HG02885 (cell line): ENCODE results near the gene IGF2BP3.
A peak's percentile ranks its signal among the peaks of the same experiment; 100 is the strongest.
"Not testable (repeated sequence)": the region's sequence is repeated elsewhere in the genome, so short reads cannot be mapped to it uniquely, and the experiment has no call there.

ENCODE experiments used
- ATAC-seq: cut with Tn5 transposase; IDR thresholded peaks from one replicate; pipeline ENCODE4 v1.9.1; 2021; ENCODE audit warnings: mild to moderate bottlenecking; ENCODE audit not compliant: unreplicated experiment, poor library complexity

Gene IGF2BP3

DNA sequence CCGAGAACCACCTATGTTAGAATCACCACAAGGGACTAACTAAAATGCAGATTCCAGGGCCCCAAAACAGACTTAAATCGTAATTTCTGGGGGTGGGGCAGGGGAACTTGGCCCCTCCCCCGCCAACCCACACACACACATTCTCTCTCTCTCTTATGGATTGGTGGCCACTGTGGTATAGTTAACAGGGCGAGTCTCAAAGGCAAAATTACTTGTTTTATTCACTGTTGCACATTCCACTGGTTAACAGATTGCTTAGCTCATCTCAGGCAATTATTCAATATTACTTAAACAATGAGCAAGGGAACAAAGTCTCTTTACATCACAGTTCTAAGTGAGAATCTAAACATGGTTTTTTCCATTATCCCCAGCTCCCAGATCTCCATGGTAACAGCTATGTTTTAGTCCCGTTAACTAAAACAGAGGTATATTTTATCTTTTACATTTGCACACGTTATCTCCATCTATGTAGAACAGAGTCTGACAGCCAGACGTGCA is 38.5 kb downstream of the IGF2BP3 start:
- ATAC-seq = no peak

DNA sequence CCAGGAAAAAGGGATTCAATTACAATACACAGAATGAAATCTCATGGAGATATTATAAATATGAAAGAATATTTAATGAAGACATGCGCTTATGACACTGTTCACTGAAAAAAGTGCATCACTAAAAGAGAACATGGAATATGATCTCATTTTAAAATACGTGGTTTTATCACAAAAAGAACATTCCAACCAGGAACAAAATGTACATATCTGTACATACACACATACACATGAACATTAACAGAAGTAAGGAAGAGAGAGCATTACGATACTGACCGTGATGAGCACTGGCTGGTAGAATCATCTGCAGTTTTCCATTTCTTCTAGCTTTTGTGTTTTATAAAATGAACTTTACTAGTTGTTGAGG is 39.4 kb downstream of the IGF2BP3 start:
- no peak for ATAC-seq

DNA sequence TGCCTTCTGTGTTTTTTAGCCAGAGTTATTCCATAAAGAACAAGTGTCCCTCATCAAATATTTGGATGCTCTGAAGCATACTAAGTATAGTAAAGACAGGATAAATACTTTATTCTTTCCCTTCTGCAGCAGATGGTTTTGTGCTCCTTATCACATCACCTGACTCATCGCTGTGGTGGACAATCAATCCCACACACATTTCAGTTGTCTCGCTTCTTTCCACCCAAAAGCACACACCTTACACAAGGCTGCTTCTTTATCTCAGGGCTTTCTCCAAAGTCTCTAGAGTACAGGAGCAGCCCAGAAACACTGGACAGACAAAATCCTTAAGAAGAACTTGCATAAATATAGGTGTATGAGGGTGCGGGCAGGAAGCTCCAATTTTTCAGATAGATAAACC is 43.4 kb downstream of the IGF2BP3 start:
- ATAC-seq = no peak

DNA sequence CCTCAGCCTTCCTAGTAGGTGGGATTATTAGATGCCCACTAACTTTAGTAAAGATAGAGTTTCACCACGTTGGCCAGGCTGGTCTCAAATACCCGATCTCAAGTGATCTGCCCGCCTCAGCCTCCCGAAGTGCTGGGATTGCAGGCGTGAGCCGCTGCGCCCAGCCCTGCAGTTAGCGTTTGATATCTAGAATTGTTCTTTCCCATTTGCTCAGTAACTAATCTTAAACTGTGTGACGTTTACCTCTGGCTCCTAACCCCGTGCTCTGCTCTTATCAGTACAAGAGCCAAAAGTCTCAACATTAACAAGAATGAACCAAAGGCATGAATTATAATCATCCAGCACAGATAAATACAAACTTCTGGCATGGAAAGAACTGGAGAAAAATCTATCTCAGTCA is 47.4 kb downstream of the IGF2BP3 start:
- ATAC-seq = no peak

DNA sequence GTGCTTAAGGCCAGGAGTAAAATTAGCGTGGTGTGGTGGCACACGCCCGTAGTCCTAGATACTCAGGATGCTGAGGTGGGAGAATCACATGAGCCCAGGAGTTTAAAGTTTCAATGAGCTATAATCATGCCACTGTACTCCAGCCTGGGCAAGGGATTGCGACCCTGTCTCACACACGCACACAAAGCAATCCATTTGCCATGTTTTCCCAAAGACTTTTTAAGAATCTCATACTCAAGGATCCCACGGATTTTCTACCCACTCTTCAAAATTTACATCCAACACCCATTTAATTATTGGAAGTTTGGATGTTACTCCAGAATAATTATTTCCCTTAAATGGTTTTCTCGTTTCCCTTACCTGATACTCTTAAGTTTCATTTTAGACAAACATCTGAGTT is 47.9 kb downstream of the IGF2BP3 start:
- no peak for ATAC-seq

DNA sequence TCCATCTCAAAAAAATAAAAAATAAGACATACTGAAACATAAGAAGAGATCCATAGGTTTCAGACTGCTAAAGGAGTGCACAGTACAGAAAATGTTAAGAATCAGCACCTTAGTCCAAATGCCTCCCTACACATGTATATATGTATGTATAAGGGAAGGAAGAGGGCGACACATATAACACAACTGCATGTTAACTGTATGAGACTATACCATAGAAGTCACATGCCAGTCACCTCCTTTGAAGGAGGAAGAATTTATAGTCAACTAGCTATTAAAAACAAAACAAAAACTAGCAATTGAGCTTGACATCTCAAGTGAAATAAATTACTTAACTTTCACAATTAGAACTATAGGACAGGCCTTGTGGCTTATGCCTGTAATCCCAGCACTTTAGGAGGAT is 50.4 kb downstream of the IGF2BP3 start:
- ATAC-seq = no peak

DNA sequence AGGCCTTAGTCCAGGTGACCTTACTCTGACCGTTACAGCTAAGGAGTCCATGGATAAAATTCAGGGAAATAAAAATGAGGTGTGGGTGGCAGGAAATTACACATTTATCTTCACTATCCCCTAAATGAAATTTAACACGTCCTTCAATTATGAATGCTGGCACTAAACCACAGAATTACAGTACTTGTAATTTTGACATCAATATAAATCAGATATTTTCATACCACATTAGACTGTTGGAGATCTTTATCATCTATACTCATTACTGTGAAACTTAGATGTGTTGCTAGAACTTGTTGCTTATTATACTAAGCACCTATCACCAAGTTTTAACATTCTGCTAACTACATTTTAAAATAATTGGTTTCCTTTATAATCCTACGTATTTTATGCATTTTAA is 51.1 kb downstream of the IGF2BP3 start:
- no peak for ATAC-seq

DNA sequence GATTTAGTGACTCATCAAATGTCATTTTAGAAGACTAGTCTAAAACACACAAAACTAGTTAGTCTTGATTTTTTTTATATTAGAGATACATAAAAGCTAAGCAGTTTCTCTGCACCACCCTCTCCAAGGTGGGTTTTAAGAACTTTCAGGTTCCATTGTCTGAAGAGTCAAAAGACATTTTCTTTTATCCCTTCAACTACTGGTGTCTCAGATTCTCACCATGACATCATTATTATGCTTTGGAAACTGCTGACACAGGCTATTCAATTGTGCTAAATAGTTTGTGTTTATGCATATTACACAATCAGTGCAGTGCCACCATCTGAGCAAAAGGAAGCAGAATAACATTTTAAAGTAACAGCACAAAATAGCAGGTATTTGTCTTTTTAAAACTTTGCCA is 52.2 kb downstream of the IGF2BP3 start:
- no peak for ATAC-seq

DNA sequence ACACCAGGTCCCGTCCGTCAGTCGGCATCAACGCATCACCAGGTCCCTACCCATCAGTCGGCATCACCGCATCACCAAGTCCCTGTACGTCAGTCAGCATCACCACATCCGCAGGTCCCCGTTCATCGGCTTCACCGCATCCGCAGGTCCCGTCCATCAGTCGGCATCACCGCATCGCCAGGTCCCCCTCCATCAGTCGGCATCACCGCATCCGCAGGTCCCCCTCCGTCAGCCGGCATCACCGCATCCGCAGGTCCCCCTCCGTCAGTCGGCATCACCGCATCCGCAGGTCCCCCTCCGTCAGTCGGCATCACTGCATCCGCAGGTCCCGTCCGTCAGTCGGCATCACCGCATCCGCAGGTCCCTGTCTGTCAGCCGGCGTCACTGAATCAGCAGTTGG is 55.1 kb downstream of the IGF2BP3 start:
- no peak for ATAC-seq

DNA sequence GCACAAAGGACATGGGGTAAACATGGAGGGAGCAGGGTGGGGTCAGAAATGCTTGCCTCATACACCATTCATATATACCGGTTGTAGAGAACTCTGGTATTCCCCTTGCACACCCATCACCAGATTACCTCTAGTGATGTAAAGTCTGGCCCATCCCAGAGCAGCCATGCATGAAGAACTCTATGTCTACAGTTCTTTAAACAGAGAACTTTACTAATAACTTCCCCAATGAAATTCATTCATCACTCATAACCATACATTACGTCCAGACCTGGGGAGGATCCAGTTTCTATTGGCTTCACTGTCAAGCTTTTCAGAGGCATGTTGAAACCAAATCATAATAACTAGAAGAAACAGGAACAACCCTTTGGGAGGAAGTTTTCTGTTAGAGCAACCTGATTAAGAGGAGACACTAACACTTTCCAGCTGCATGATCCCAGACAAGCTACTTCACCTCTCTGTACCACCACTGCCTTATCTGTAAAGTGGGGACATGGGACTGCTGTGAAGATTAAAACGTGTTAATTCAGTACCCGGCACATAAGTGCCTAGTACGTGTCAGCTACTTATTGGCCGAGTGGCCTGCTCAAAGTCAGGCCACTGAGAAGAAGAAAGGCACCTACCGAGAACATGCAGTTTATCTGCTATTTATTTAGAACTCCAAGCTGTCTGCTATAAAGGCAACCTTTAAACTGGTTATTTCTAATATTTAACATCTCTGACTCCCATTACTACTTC is 59.7 kb downstream of the IGF2BP3 start:
- ATAC-seq = peak; percentile 87

DNA sequence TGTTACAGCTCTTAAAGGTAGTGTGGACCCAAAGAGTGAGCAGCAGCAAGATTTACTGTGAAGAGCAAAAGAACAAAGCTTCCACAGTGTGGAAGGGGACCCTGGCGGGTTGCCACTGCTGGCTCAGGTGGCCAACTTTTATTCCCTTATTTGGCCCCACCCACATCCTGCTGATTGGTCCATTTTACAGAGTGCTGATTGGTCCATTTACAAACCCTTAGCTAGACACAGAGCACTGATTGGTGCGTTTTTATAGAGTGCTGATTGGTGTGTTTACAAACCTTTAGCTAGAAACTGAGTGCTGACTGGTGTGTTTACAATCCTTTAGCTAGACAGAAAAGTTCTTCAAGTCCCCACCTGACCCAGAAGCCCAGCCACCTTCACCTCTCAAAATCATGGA is 63.7 kb downstream of the IGF2BP3 start:
- ATAC-seq = not testable (repeated sequence)

DNA sequence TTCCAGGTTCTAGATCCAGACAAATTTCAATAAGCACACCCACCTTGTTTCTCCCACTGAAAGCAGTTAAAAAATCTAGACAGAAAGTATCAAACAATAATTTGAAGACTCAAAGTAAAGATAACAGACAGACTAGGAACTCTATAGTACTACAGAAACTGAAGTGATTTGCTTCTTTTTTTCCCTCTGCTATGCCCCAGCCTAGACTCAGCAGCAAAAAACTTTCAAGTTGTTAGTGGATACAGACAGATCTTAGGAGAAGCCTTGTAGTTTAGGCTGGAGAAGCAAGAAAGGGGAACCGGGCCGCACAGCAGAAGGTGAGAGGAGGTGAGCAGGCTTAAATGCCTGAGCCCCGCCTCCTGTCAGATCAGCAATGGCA is 65.1 kb downstream of the IGF2BP3 start:
- ATAC-seq = no peak

DNA sequence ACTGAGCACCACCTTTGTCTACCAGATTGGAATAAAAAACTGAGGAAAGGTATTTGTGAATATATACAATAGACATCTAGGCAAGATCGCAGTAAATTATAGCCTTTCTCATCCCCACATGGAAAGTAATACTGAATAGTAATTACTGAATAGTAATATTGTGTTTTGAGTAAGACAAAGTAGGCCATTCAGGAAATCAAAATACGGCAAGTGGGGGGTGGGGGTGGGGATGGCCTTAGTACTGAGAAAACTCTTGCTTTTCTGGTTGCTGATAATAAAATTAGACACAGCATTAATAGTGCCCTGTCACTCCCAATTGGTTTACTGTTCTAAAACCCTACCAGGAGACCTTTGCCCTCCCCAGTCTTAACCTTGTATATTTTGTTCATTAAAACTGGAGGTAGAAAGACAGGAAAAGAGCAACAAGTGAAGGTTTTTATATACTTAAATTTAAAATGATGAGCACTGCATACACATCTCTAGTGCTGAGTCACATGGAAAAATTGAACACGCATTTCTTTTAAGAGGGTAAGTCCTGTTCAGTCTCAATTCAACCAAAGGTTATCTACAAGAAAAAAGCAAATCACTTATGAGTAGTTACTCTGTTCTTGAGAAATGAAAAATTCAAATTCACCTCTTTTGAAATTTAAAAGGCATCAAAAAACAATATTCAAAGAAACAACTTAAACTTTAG is 65.6 kb downstream of the IGF2BP3 start:
- ATAC-seq = no peak

DNA sequence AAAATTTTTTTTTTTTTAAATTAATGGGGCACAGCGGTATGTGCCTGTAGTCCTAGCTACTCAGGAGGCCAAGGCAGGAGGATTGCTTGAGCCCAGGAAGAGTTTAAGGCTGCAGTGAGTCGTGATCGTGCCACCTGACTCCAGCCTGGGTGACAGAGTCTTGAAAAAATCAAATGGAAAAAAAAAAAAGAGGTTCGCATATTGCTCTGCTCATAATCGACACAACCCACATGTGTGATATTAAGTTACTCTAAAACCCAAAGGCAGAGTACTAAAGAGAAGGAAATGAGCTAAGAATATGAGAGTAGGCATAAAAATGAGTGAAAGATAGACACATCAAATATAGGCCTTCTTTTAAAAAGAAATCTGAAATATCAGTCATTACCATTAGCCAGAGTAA is 66.3 kb downstream of the IGF2BP3 start:
- no peak for ATAC-seq

DNA sequence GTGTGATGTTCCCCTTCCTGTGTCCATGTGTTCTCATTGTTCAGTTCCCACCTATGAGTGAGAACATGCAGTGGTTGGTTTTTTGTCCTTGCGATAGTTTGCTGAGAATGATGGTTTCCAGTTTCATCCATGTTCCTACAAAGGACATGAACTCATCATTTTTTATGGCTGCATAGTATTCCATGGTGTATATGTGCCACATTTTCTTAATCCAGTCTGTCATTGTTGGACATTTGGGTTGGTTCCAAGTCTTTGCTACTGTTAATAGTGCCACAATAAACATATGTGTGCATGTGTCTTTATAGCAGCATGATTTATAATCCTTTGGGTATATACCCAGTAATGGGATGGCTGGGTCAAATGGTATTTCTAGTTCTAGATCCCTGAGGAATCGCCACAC is 72.2 kb downstream of the IGF2BP3 start:
- not testable (repeated sequence) for ATAC-seq

DNA sequence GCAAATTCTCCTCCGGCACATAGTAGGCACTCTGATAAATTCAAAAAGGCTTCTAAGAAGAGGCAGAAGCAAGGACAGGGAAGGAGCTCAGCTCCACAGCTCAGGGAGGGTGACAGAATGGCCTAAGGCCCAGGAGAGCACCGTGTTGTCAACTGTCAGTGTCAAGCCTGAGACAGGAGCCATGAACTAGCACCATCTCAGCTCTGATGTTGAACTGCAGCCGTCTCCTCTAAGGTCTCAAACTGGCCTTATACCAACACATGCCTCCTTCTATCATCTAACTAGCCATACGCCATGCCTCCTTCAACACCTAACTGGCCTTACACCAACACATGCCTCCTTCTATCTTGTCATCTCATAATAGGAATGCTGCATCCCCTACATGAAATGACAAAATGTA is 73.0 kb downstream of the IGF2BP3 start:
- no peak for ATAC-seq

DNA sequence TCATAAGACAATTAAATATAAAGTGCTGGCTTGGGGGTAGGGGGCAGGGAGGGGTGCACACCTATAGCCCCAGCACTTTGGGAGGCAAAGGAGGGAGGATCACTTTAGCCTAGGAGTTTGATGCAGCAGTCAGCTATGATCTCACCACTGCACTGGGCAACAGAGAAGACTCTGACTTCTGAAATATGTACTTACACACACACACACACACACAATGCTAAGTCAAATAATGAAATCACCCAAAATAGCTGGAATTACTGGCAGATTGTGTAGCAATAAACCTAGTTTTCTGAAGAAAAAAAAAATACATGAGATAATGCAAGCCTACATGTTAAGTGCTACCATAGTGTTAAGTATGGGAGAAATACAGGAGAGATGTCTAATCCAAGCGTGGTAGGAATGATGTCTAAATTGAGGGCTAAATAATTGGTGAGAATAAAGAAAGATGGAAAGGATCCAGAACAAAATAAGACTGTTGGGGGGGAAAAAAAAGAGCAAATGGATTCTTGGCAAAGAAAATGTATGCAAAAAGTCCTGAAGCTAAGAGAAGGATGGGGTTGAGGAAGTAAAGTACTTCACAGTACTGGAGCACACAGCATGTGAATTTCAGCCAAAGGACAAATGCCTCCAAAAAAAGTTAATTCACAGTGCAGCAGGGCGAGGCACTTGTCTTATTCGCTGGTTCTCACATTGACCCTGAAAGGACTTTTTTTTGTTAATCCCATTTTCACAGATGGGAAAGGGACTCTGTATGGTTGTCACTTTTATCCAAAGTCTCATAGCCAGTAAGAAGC is 73.9 kb downstream of the IGF2BP3 start:
- no peak for ATAC-seq

DNA sequence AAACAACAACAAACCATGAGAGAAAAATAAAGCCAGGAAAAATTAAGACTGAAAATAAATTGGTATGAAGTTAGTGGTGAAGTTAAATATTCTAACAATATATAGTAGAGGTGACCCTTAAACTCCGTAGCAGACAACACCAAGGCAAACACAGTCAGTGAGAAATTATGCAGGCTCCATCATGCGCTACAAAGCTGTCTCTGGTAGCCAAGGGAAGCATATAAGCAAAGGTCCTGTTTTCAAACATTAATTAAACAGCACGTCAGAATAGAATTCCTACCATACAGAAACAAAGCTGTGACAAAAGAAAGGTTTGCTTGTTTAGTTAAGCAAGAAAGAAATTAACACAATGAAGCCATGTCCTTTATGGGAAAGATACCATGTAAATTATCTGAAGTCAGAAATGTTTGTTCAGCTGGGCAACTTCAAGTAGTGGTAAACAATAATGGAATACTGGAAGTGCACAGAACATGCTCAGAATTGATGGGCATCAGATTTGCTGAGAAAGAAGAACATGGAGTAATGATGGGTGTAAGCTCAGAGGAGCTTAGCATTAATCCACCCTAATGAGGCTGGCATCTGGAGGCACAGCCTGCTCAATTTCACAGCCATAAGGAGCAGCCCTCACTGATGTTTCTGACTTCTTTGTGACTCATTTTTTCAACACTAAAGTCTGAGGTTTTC is 75.7 kb downstream of the IGF2BP3 start:
- no peak for ATAC-seq

DNA sequence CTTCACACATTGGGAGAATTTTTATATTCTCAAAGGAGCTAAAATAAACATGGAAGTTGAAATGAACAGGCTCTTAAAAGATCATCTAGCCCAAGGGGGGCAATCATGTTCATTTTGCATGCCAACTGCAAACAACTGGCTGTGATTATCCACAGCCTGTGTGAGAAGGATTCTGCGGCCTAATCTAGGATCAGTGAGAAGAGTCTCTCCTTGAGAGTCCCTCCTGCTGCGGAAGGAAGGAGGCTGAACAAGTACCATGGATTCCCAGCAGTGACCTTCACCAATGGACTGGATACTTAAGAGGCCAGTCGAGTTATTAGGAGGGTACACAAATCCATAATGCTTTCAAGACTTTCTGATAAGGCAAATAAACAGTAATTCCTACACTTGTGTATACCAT is 76.7 kb downstream of the IGF2BP3 start:
- ATAC-seq = no peak

DNA sequence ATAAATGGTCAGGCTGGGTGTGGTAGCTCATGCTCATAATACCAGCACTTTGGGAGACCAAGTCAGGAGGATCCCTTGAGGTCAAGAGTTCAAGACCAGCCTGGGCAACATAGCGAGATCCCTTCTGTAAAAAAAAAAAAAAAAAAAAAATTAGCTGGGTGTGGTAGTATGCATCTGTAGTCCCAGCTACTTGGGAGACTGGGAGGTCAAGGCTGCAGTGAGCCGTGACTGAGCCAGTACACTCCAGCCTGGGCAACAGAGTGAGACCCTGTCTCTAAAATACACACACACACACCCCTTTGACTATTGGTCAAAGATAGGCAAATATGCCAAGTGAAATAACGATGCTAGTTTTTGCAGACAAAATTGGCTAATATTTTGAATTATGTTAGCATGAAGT is 80.6 kb downstream of the IGF2BP3 start:
- no peak for ATAC-seq

DNA sequence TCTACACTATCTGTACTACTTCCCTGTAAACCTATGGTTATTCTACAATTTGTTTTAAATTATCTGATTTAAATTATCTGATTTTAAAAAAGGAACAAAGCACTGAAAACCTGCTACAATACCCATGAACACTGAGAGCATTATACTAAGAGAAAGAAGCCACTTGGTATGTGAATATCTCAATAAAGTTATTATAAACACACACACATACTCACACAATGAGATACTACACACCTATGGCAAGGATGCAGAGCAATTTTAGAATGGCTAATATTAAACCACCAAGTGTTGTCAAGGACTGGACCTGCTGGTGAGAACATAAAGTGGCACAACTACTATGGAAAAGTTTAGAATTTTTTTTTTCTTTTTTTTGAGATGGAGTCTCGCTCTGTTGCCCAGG is 82.7 kb downstream of the IGF2BP3 start:
- no peak for ATAC-seq
